Omental fat pad (tissue), 4 donors: ENCODE measurements around the gene PADI1. TPM values are rescaled to one million over a fixed set of nuclear protein-coding genes. Genes with fewer than 3 reads are reported as not detected.

ENCODE experiments used
- ATAC-seq: fragments of 150-250 bp; one replicate; pipeline ENCODE4 v1.9.1; 2016; ENCODE audit warnings: mild to moderate bottlenecking, moderate library complexity; ENCODE audit not compliant: low FRiP score
- DNase-seq: peaks from one replicate; pipeline ENCODE4 v3.0.0-alpha.2; 2019; ENCODE audit warnings: low spot score
- CTCF ChIP-seq, 3 donors: fragments of 450-650 bp; IDR thresholded peaks; one replicate each; pipeline ENCODE4 v1.5.1; 2016 to 2017; ENCODE audit warnings: antibody characterized with exemption in 3 of 3, mild to moderate bottlenecking in 3 of 3, moderate library complexity in 2 of 3
- total RNA-seq, 4 donors: library from RNA; depleted of rRNA; stranded (reverse); fragments of >200 nt; gene quantifications; one replicate each; pipeline ENCODE4 v1.1.0, GENCODE V29; 2016

The PADI1 gene
- total RNA-seq, 4 donors from 2014 or later: not detected

- no peak for ATAC-seq
- TF ChIP-seq CTCF (IDR thresholded peaks at IDR 0.05): no peak
- no peak for DNase-seq
These were observed 724 bp downstream of the PADI1 start for GRCh38 chr1:17205652-17206051.

- no peak for ATAC-seq
- no peak for TF ChIP-seq CTCF (IDR thresholded peaks at IDR 0.05)
- no peak for DNase-seq
These were observed 1.3 kb downstream of the PADI1 start for GRCh38 chr1:17206196-17206595.

- no peak for TF ChIP-seq CTCF (IDR thresholded peaks at IDR 0.05)
- ATAC-seq (no peak), DNase-seq (no peak)
These were observed 2.1 kb downstream of the PADI1 start for GRCh38 chr1:17207046-17207445.

- no peak for DNase-seq
- no peak for ATAC-seq
- TF ChIP-seq CTCF (IDR thresholded peaks at IDR 0.05): no peak
These were observed 2.6 kb downstream of the PADI1 start for GRCh38 chr1:17207540-17207939.

DNA sequence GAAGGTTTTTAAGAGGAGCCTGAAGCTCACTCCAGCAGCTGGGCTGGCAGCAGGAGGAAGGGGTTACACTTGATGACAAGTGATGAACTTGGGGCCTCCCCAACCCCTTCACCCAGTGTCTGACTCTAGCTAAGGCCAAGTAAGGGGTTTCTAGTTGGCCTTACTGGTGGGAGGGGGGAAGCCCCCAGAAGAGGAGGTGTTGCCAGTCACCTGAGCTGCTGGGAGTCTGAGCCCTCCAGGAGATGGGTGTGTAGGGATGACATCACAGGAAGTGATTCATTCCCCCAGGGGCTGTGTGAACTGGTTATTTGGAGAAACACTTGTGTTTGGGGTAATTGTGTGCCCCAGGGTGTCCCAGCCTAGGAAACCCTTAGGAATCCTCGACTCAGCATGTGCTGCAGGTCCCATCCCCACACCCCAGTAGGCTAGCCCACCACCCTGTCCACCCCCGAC, 3.1 kb downstream of the PADI1 start:
- ATAC-seq (peak; percentile 12), DNase-seq (no peak)
- no peak for TF ChIP-seq CTCF (IDR thresholded peaks at IDR 0.05)

- no peak for ATAC-seq
- TF ChIP-seq CTCF (IDR thresholded peaks at IDR 0.05): no peak
- DNase-seq: no peak
These were observed 3.6 kb downstream of the PADI1 start for GRCh38 chr1:17208546-17208945.

DNA sequence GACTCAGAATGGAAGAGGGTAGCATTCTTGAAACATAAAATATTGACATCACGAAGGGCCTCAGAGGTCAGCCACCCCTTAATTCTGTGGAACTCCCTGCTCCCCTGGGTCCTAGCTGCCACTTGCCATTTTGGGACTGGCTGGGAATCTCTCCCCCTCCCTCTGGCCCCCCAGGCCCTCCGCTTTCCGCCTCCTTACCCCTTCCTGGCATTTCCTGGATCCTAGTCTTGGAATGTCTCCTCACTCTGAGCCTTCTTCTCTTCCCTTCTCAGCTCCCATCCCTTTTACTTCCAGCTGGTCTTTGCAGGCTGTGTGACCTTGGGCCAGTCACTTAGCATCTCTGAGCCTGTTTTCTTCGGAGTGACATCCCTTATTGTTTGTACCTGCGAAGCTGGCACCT, 4.5 kb downstream of the PADI1 start:
- ATAC-seq: no peak
- no peak for TF ChIP-seq CTCF (IDR thresholded peaks at IDR 0.05)

More for the DNA sequence above, 4.5 kb downstream of the PADI1 start:
- DNase-seq: no peak
